Gastroesophageal sphincter (tissue), 4 donors: Measurements from ENCODE around the gene CRYBG3. TPM values are rescaled to one million over a fixed set of nuclear protein-coding genes. Genes with fewer than 3 reads are reported as not detected.
"Not testable (repeated sequence)": the region's sequence is repeated elsewhere in the genome, so short reads cannot be mapped to it uniquely, and the experiment has no call there.

Source experiments
- ATAC-seq: fragments of 150-250 bp; one replicate; pipeline ENCODE4 v1.9.1; 2016; ENCODE audit warnings: mild to moderate bottlenecking, moderate library complexity
- H3K27ac ChIP-seq, 4 donors: fragments of 200-600 bp; sonication (generic) in 3 of 4; 1 replicate in 3 of 4; 2 replicates in 1 of 4; pipeline ENCODE4 v1.5.1; 2016 to 2019
- H3K27me3 ChIP-seq: fragments of 200-600 bp; sonication (generic); one replicate; pipeline ENCODE4 v1.5.1; 2019
- H3K36me3 ChIP-seq, 2 donors: fragments of 200-600 bp; sonication (generic); one replicate each; pipeline ENCODE4 v1.5.1; 2019; ENCODE audit warnings: control low read depth in 1 of 2
- H3K4me1 ChIP-seq, 3 donors: fragments of 200-600 bp; sonication (generic); 1 replicate in 2 of 3; 2 replicates in 1 of 3; pipeline ENCODE4 v1.5.1; 2016 to 2019; ENCODE audit warnings: control low read depth in 2 of 3
- H3K4me3 ChIP-seq, 2 donors: fragments of 200-600 bp; sonication (generic); one replicate each; pipeline ENCODE4 v1.5.1; 2019; ENCODE audit warnings: mild to moderate bottlenecking in 1 of 2, moderate library complexity in 1 of 2
- H3K9me3 ChIP-seq, 3 donors: fragments of 200-600 bp; sonication (generic); one replicate each; pipeline ENCODE4 v1.5.1; 2017 to 2019; ENCODE audit warnings: control low read depth in 2 of 3
- CTCF ChIP-seq, 4 experiments: fragments of 200-600 bp in 2 of 4; fragments of 450-650 bp in 2 of 4; sonication (generic) in 1 of 4; IDR thresholded peaks; one replicate each; pipeline ENCODE4 v1.5.1; 2017 to 2019; ENCODE audit warnings: antibody characterized with exemption in 4 of 4, mild to moderate bottlenecking in 2 of 4, moderate library complexity in 2 of 4
- EP300 ChIP-seq: sonication (generic); formaldehyde crosslinking; IDR thresholded peaks from one replicate; pipeline ENCODE4 v1.6.1; 2017; ENCODE audit warnings: antibody characterized with exemption, mild to moderate bottlenecking
- POLR2A ChIP-seq, 2 donors: fragments of 450-650 bp; IDR thresholded peaks; one replicate each; pipeline ENCODE4 v1.6.1; 2017; ENCODE audit warnings: antibody characterized with exemption in 2 of 2, mild to moderate bottlenecking in 2 of 2, moderate library complexity in 1 of 2
- POLR2AphosphoS5 ChIP-seq: sonication (generic); formaldehyde crosslinking; IDR thresholded peaks from one replicate; pipeline ENCODE4 v1.6.1; 2017; ENCODE audit warnings: antibody characterized with exemption
- WGBS, 2 donors: methylation state at CpG; one replicate each; pipeline ENCODE4 v1.1.5; 2018; ENCODE audit warnings: low coverage in 1 of 2; 5-methylcytosine and 5-hydroxymethylcytosine counted together
- total RNA-seq, 4 donors: library from RNA; depleted of rRNA; stranded (reverse); fragments of >200 nt; gene quantifications; one replicate each; pipeline ENCODE4 v1.1.0, GENCODE V29; 2016

The CRYBG3 gene
- total RNA-seq, 4 donors from 2014 or later: 22.2 to 52.4 (median 28.9) TPM

- no peak for ATAC-seq
Measured at GRCh38 chr3:97825101-97825500, 3.3 kb downstream of the CRYBG3 start.

GRCh38 chr3:97827741-97828471 lies 6.1 kb downstream of the CRYBG3 start:
- TF ChIP-seq POLR2A (IDR thresholded peaks at IDR 0.05) (no peak), POLR2AphosphoS5 (no peak), EP300 (no peak), CTCF (IDR thresholded peaks at IDR 0.05) (no peak)
- H3K27me3 ChIP-seq: no peaks in the 10 kb centered on the region
- no peaks in the 10 kb centered on the region for H3K36me3 ChIP-seq
- H3K4me1 ChIP-seq: peaks cover 5 to 59% (median 11%) of the 10 kb centered on the region in 3 donors
- no peaks in the 10 kb centered on the region for H3K9me3 ChIP-seq
- ATAC-seq: no peak
- WGBS, 2 donors: 30 to 58% methylated on average over 2 of the region's 2 CpGs
- H3K27ac ChIP-seq: no peak overlapping the region
- no peak overlapping the region for H3K4me3 ChIP-seq

More at GRCh38 chr3:97825101-97825500, 3.3 kb downstream of the CRYBG3 start:
- TF ChIP-seq CTCF (IDR thresholded peaks at IDR 0.05): no peak
- no peak for TF ChIP-seq POLR2AphosphoS5
- Histone ChIP-seq H3K27ac (no peak overlapping the region), H3K4me3 (no peak overlapping the region), H3K36me3 (no peaks in the 10 kb centered on the region), H3K4me1 (peaks cover 5 to 65% (median 11%) of the 10 kb centered on the region in 3 donors), H3K27me3 (no peaks in the 10 kb centered on the region), H3K9me3 (no peaks in the 10 kb centered on the region)
- 100% methylated on average over 1 of the region's 1 CpG for WGBS, 2 donors

DNA sequence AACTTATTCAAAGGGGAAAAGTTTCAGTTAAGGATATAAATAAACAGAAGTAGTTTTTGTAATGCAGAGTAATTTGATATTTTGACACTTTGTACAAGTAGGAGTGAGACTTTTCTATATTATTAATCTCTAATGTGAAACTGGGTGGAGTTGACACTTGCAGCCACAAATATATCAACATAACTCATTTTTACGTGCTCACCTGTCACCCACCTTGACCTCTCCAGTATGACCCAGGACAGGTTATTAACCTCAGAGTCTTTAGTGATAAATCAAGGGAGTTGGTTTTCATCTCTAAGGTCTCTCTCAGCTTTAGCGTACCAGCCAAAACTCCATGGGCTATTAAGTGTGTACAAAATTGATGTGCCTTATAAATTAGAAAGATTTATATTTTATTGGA lies 7.4 kb downstream of the CRYBG3 start:
- WGBS, 2 donors: 97 to 100% methylated on average over 2 of the region's 2 CpGs
- Histone ChIP-seq H3K36me3 (no peaks in the 10 kb centered on the region), H3K4me1 (peaks cover 5 to 48% (median 11%) of the 10 kb centered on the region in 3 donors), H3K27ac (no peak overlapping the region), H3K27me3 (no peaks in the 10 kb centered on the region), H3K9me3 (no peaks in the 10 kb centered on the region), H3K4me3 (no peak overlapping the region)
- ATAC-seq: no peak
- TF ChIP-seq CTCF (IDR thresholded peaks at IDR 0.05) (no peak), POLR2A (IDR thresholded peaks at IDR 0.05) (no peak), POLR2AphosphoS5 (no peak), EP300 (no peak)

DNA sequence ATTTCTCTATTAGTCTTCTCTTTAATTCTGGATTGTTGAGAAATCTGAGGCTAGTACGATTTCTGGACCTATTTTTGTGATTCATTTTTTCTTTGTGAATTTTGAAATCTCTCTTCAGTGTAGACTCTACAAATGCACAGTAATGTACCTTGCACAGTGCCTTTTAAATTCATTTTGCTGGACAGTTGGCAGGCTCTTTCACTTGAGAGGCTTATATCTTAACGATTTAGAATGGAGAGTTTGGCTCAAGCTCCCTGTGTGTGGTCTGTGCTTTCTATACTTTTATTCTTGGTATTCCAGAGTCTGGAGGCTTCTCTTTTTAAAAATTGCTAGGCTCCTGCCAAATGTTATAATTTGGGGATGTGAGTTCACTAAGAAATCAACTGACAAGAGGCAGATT lies 8.8 kb downstream of the CRYBG3 start:
- Histone ChIP-seq H3K4me3 (no peak overlapping the region), H3K27ac (no peak overlapping the region), H3K36me3 (no peaks in the 10 kb centered on the region), H3K9me3 (no peaks in the 10 kb centered on the region), H3K27me3 (no peaks in the 10 kb centered on the region), H3K4me1 (peaks cover 5 to 33% (median 5%) of the 10 kb centered on the region in 3 donors)
- no peak for TF ChIP-seq CTCF (IDR thresholded peaks at IDR 0.05)
- TF ChIP-seq POLR2AphosphoS5: no peak
- TF ChIP-seq EP300: no peak
- TF ChIP-seq POLR2A (IDR thresholded peaks at IDR 0.05): no peak
- no peak for ATAC-seq
- WGBS, 2 donors: 17 to 28% methylated on average over 2 of the region's 2 CpGs

- ATAC-seq: no peak
- H3K27me3 ChIP-seq: no peaks in the 10 kb centered on the region
- H3K27ac ChIP-seq: no peak overlapping the region
- H3K4me3 ChIP-seq: no peak overlapping the region
- peaks cover 5 to 28% (median 5%) of the 10 kb centered on the region in 3 donors for H3K4me1 ChIP-seq
- no peak for TF ChIP-seq POLR2AphosphoS5
- no peak for TF ChIP-seq CTCF (IDR thresholded peaks at IDR 0.05)
- no peak for TF ChIP-seq EP300
- TF ChIP-seq POLR2A (IDR thresholded peaks at IDR 0.05): no peak
- H3K9me3 ChIP-seq: no peaks in the 10 kb centered on the region
- WGBS, 2 donors: 93 to 100% methylated on average over 1 of the region's 1 CpG
- H3K36me3 ChIP-seq: no peaks in the 10 kb centered on the region
Measured at GRCh38 chr3:97831140-97831539, 9.3 kb downstream of the CRYBG3 start.

- H3K4me3 ChIP-seq, H3K27me3 ChIP-seq, H3K36me3 ChIP-seq, ATAC-seq, H3K9me3 ChIP-seq, H3K27ac ChIP-seq: not testable (repeated sequence)
- WGBS, 2 donors: 88 to 93% methylated on average over 4 of the region's 4 CpGs
- peaks cover 0 to 14% (median 0%) of the 10 kb centered on the region in 3 donors for H3K4me1 ChIP-seq
Measured at GRCh38 chr3:97833184-97833583, 11.4 kb downstream of the CRYBG3 start.
